Activated T-cell treated with anti-CD3 and anti-CD28 coated beads for 48 hours (primary cell): ENCODE measurements around the gene FAF1.

Experiments
- DNase-seq: peaks from one replicate; pipeline ENCODE4 v3.0.0-alpha.2; 2020; ENCODE audit warnings: low read depth

The FAF1 gene

DNA sequence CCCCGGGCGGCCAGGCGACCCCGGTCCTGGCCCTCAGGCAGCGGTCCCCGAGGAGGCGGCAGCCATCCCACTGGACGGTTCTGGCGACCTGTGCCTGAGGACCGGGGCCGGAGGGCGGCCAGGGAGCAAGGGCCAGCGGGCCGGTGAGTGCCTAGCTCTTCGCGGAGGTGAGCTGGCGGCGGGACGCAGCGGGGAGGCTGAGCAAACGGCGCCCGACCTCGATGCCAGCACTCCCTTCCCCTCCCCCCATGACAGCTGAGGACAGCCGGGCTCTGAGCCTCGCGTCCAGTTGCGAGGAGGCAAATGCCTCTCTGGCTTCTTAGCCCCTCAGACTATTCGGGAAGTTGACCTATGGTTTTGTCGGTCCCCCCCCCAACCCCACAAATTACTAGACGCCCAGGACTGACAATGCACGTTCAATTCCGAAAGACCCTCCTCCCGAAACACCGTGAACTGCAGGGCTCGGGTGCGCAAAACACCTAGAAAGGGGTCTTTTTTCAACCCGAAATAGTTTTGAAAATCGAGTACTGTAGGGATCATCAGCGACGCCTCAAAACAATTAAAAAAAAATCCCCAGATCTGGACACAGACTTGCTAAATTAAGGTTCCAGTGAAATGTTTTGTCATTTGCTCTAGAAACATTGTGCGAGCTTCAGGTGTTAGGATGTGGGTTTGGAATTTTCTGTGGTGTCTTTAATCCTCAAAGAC lies 18.2 kb upstream of the FAF1 start:
- peak; percentile 20 for DNase-seq

DNA sequence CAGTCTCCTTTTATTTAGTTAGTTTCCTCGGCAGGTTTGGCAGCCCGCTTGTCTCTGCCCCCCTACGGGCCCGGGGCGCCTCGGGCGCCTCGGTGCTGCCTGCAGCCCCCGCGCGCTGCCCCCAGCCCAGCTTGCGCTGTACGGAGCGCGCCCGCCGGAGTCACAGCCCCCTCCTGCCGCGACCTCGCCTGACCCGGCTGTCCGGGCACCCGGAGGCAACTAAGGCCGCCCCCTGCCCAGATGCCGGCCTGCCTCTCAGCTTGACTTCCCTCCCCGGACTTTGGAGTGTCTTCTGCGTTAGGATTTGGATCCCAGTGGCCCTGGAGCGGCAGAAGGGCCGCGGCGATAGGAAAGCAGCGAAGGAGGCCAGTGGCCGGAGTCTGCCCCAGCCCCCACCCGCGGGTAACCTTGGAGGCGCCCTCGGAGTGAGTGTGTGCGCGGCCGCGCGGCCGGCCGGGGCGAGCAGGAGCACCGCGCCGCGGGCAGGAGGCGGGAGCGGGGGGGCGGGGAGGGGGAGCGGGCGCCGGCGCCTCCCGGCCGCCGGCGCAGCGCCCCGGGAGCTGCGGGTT lies 17.6 kb upstream of the FAF1 start:
- DNase-seq: peak; percentile 15

DNA sequence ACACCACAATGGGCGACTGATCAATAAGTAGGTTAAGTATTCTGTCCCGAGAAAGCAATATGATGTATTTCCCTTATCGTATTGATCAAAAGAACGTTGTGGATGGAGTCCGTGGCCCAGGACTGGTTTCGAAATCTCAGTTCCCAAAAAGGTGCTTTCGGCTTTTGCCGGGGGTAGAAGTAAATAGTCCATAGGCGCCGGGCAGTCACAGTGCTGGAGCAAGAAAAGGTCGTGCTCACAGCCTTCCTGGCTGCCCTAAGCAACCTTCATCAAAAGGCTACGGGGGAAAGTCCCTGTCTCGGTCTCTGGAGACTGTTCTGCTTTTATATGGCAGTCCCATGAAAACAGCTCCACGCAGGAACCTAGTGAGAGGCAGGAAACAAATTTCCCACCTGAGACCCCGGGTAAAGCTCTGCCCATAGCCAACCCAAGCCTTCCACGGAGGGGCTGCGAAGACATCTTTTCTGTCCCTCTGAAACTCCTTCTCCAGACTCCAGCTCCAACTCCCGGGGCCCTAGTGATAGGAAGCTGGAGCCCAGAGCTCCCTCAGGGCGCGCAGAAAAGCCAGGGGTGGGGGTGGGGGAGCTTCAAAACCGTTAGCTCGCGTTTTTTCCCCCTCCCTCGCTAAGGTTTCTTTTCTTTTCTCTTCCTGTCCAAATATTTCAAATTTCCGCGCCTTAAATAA lies 17.0 kb upstream of the FAF1 start:
- DNase-seq: no peak

DNA sequence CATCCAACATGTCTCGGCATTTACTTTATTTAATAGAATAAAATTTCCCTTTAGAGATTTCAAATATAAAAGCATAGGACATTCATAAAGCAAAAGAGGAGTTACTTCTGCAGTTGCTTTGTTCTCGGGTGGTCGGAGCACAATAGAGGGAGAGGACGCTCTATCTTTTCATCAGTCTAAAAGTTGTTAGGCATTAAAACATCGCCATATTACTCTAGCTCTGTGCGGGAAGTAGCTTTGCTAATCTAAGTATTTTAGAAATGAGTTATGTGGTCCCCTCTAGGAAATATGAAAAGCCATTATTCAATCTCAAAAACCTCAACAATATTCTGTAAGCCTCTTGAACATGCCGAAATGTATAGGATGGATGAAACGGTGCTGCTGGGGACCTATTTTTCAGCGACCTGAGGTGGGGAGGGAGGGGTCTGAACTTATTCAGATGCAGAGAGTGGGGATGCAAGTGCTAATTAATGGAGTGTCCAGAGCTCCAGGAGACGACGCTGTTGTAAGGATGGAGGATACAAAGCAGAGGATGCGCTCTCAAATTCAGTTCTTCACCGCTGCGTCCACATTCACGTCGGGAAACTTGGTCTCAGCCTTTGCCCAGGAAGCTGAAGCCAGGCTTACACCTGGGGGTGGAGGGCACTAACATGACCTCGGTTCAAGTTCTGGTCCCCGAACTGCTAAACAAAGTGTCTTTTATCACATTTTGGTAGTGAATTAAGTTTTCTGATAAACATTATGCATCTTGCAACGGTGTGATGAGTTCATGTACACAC lies 16.2 kb upstream of the FAF1 start:
- DNase-seq: no peak

DNA sequence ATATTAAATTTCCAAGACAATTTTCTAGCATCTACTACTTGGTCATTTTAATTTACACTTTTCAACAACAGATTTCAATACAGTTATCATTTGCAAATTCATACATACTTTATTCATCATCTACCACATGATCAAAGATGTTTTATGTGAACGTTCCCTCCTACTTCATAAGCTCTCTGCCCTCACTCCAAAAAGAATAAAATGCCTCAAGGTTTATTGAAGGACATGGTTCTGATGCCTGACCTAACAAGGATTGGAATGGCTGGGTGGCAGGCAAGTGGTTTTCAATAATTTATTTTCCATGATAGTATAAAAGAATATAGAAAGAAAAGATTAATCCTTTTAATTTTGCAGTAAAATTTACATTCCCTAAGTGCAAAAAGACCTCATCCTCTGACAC lies 15.4 kb upstream of the FAF1 start:
- DNase-seq: no peak

DNA sequence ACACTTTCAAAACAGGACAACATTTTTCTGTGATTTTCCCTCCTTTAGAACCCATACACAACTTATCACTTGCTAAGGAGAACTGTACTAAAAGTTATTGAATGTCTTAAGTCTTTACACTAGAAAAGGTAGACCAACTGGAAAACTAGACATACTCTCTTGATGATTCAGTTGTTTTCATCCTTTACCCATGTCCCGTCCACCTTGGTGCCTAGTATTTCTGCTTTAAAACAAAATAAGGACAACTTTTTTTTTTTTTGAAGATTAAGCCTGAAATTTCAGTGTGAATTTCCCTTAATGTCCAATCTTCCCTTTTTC lies 14.5 kb upstream of the FAF1 start:
- DNase-seq: no peak

DNA sequence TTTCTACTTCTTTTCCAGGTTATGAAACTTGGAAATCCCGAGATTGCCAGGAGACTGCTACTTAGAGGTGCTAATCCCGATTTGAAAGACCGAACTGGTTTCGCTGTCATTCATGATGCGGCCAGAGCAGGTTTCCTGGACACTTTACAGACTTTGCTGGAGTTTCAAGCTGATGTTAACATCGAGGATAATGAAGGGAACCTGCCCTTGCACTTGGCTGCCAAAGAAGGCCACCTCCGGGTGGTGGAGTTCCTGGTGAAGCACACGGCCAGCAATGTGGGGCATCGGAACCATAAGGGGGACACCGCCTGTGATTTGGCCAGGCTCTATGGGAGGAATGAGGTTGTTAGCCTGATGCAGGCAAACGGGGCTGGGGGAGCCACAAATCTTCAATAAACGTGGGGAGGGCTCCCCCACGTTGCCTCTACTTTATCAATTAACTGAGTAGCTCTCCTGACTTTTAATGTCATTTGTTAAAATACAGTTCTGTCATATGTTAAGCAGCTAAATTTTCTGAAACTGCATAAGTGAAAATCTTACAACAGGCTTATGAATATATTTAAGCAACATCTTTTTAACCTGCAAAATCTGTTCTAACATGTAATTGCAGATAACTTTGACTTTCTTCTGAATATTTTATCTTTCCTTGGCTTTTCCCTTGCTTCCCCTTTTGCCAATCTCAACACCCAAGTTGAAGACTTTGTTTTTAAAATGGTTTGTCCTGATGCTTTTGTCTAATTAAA lies 14.0 kb upstream of the FAF1 start:
- no peak for DNase-seq

DNA sequence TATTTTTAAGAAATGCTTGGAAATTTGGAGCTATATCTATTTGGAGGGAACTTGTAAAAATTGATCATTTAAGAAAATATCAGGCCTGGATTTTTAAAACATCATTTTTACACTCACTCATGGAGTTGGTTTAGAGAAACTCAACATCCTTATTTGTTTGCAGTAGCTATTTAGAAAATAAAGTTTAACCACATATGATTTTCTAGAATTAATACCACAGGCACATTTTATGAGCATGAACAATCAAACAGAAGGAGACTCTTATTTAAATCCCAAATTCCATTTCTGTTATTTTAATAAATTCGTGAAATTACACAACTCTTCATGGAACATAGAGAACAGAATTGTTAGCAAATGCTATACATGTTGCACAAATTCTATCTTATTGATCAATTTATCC lies 13.2 kb upstream of the FAF1 start:
- DNase-seq: no peak

DNA sequence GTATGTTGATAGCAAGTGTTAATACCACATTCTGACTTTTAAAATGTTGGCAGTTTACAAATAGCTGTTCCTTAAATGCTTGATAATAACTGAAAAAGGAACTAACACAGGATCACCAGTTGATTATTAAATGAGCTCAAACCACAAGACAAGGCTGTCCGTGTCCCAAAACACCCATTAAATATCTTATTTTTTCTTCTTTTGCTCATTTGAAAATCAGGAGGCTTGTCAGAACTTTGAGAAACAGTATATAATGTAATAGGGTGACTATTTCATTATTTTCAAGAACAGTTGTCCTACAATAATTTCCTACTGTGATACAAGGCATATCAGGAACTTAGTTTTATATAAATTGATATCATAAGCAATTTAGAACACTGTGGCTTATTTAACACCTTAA lies 12.7 kb upstream of the FAF1 start:
- no peak for DNase-seq

DNA sequence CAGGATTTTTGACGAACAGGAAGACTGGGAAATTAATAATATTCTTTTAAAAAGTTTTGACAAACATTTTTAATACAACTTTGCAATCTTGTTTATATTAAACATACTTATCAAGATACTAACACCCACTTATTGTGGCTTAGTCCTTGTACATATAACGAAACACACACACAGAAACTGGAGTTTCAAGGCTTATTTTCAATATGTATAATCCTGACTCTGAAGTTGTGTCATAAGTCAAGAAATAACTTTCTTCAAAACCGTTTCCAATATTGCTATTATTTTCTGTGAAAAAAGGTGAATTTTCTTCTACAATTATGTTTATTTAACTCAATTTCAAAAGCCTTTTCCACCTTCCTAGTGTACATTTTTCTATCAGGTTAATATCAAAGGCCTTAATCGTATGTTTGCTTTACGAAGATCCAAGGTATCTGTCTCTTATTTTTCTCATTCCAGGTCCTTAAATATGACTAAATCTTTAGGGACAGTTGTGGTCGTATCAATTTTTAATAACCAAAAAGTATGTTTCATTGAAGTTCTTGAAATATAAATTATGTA lies 11.8 kb upstream of the FAF1 start:
- DNase-seq: no peak

DNA sequence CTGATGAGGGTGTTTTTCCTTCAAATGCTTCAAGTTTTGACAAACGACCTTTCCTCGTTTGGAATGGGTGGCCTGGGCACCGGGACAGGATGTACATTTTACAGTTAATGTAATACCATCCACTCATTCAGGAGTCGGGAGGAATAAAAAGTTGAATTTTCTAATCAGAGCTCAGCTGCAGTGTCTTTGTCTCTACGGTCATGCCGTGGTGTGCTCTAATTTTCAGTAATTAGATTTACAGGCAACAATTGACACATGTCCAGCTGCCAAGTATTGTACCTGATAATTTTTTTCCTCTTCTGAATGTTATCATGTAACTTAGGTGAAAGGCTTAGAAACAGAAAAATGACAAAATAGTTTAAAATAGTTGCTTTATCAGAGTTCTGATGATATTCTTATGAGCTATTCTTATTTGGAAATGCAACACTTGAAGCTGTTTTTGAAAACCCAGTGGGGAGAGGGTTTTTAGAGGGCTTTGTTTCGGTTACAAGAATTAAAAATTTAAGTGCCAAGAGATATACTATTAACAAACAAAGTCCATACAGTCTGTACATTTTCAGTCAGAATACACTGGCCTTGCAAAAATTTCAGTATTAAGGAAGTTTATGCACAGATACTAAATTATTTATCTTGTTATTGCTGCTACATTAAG lies 11.0 kb upstream of the FAF1 start:
- DNase-seq: no peak

DNA sequence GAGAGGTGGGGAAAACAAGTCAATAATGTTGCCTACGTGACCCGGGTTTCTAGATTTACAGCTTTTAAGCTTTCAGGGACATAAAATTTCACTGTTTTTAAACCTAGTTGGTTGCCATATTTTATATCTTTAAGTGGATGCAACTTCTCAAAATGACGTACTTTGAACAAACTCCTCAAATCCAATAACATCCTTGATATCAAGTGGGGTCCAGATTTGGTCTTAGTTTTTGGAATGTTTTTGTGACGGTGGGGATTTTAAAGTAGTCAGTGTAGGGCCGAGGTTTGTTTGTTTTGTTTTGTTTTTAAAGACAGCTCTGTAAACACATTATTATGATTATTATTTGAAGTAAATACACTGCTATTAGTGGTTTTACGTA lies 10.4 kb upstream of the FAF1 start:
- DNase-seq: no peak

DNA sequence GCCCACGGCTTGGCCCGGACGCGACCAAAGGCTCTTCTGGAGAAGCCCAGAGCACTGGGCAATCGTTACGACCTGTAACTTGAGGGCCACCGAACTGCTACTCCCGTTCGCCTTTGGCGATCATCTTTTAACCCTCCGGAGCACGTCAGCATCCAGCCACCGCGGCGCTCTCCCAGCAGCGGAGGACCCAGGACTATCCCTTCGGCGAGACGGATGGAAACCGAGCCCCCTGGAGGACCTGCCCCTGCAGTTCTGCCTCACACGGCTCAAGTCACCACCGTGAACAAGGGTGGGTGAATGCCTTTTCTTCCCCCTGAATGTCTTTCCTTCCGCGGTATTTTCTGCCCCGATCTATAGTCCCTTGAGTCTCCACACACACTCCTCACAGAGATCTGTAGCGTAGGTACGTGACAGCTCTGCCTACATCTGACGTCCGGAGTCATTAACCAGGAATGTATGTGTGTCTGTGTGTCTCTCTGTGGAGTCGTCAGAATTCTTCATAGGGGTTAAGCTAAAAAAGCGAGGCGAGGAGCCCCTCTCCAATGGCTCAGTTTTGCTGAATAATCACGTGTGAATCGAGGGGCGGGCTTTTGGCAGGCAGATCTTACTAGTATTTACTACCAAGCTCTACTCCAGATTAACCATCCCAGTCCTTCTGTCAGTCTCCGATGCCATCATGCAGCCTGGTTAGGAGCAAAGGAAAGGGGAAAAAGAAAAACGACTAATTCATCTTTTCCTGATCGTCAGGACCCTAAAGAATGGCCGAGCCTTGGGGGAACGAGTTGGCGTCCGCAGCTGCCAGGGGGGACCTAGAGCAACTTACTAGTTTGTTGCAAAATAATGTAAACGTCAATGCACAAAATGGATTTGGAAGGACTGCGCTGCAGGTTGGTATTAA lies 9.8 kb upstream of the FAF1 start, which contains the start of gene CDKN2C:
Gene CDKN2C, plus strand, starts transcription at position 635 of the 898 bp plus-strand sequence. Its CDS starts 124 bp downstream, at position 759.
- peak; percentile 25 for DNase-seq

DNA sequence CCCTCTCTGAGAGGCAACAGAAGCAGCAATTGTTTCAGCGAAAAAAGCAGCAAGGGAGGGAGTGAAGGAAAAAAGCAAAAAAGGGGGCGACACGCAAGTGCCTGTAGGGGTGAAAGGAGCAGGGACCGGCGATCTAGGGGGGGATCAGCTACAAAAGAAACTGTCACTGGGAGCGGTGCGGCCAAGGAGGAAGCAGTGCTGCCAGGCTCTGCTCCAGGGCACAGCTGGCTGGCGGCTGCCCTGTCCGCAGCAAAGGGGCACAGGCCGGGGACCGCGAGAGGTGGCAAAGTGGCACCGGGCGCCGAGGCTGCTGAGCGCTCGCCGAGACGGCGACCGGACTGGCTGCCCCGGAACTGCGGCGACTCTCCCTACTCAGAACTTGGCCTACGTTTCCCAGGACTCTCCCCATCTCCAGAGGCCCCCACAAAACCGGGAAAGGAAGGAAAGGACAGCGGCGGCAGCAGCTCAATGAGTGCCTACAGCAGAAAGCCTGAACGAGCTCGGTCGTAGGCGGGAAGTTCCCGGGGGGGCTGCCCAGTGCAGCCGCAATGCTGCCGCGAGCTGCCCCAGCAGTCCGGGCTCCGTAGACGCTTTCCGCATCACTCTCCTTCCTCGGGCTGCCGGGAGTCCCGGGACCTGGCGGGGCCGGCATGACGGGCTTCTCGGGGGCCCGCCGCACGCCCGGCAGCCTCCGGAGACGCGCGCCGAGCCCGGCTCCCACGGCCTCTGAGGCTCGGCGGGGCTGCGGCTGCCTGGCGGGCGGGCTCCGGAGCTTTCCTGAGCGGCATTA lies 8.9 kb upstream of the FAF1 start:
- peak; percentile 33 for DNase-seq

DNA sequence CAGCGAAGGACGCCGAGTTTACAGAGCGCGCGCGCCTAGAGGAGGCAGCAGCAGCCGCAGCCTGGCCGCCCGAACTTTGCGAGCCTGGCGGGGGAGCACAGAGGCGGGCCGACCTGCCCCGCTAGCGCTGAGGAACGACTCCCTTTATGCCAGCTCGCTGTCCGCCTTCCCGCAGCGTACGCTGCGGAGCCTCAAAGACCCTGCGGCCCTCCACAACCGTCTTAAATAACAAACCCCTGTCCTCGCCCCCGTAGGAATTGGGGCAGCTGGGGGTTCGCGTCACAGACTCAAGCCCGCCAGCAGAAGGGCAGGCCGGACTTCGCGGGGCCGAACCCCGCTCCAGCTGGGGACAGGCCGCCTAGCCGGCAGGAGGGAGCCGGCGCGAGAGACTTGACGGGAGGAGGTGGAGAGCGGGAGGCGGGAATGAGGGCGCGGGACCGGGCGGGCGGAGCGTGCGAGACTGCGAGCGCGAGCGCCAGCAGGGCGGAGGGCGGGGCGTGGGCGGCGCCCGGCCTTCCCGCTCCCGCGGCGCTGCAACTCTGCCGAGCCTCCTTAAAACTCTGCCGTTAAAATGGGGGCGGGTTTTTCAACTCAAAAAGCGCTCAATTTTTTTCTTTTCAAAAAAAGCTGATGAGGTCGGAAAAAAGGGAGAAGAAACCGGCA lies 8.2 kb upstream of the FAF1 start:
- peak; percentile 75 for DNase-seq

DNA sequence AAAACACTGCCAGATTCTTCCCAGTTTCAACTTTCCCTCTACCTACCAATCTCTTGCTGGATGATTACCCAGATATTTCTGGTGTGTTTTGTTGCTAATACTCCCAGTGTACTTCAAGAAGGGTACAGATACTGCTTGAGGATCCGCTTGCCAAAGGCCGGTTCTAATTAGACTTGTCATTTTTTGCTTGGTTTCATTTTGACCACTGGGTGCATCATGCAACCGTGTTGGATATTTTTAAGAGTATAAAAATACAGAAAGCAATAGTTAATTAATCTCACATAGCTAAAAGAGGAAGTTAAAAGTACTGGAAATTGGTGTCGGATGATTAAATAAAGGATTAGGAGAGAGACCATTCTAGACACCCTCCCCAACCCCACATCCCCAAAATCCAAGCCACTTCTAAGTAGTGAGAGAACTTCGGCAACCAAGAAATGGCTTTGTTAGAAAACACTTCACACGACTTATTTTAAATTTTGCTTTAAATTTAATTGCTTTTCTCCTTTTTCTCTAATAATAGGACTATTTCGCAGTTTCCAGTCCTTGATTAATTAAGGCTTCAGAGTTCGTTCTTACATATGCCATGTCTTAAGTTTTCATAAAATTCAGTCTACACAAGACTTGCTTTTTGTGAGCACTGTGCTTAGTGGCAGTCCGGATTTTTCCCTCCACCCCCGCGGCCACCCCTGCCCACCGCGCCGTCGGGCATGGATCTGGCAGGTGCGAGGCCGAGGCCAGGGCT lies 7.5 kb upstream of the FAF1 start:
- DNase-seq: no peak

DNA sequence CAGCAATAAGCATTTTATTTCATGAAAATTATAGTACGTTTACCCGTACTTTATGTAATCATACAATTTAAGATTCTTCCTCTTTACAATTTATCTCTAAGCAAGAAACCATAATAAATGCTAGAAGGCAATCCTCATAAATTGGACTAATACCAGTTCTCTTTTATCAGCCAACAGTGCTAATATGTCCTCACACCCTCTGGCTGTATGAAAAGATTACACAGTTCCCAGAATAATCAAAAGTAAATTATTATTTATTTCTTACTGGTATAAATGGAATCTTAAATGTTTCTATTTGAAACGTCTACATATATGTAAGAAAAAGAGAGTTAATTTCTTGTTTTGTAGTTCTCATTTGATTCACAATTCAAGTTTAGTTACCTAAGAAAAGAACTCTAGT lies 6.9 kb upstream of the FAF1 start:
- DNase-seq: no peak

DNA sequence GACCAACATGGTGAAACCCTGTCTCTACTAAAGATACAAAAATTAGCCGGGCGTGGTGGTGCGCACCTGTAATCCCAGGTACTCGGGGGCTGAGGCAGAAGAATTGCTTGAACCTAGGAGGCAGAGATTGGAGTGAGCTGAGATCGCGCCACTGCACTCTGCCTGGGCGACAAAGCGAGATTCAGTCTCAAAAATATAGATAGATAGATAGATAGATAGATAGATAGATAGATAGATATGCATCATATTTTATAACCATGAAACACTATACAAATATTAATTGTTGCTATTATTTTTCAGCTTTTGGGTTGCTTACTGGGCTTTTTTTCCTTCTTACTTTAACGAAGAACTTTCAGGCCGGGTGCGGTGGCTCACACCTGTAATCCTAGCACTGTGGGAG lies 4.8 kb upstream of the FAF1 start:
- DNase-seq: no peak
